SK-N-SH (cell line): ENCODE results near the gene FXR2. TPM values are rescaled to one million over a fixed set of nuclear protein-coding genes. Genes with fewer than 3 reads are reported as not detected.

Source experiments
- CTCF ChIA-PET: fragments of 300-600, 350-600 bp; formaldehyde crosslinking; extraction: SDS; loops from one replicate; lab custom pipeline; 2021; lab: Yijun Ruan, JAX
- POLR2A ChIA-PET: fragments of 350-600 bp; sonication (Branson Sonifier 250); formaldehyde crosslinking; extraction: SDS; loops from one replicate; lab custom pipeline; 2020; ENCODE audit warnings: antibody characterized with exemption, inconsistent platforms; lab: Yijun Ruan, JAX
- DNase-seq: peaks from one replicate; pipeline ENCODE4 v3.0.0; 2012
- H2AFZ ChIP-seq: fragments of 200-600 bp; sonication (generic); 2 replicates; pipeline ENCODE4 v1.8.1; 2016; ENCODE audit warnings: antibody characterized with exemption, mild to moderate bottlenecking, low read depth
- H3F3A ChIP-seq: fragments of 200-600 bp; sonication (generic); replicated peaks from 2 replicates; pipeline ENCODE3; 2016; ENCODE audit warnings: antibody characterized with exemption, mild to moderate bottlenecking; ENCODE audit not compliant: insufficient read depth
- H3K27ac ChIP-seq, 2 experiments: fragments of 200-500 bp in 1 of 2; fragments of 200-600 bp in 1 of 2; sonication (Bioruptor generic) in 1 of 2; sonication (generic), shearing (Covaris generic) in 1 of 2; 2 replicates each; pipeline versions ENCODE4 v1.5.1 to v1.6.1; 2014 to 2016; ENCODE audit warnings: low read depth in 2 of 2, inconsistent platforms in 1 of 2, low read length in 1 of 2, mild to moderate bottlenecking in 1 of 2, mixed read lengths in 1 of 2
- H3K27me3 ChIP-seq: fragments of 200-600 bp; sonication (generic), shearing (Covaris generic); 2 replicates; pipeline ENCODE4 v1.6.1; 2016; ENCODE audit warnings: mixed run types; ENCODE audit not compliant: insufficient read depth
- H3K36me3 ChIP-seq, 2 experiments: fragments of 200-500 bp in 1 of 2; fragments of 200-600 bp in 1 of 2; sonication (Bioruptor generic) in 1 of 2; sonication (generic) in 1 of 2; replicated peaks in 1 of 2; 2 replicates each; pipeline versions ENCODE3 to v1.5.1; 2014 to 2016; ENCODE audit warnings: low read length in 1 of 2, mild to moderate bottlenecking in 1 of 2; ENCODE audit not compliant: insufficient read depth in 2 of 2, control insufficient read depth in 1 of 2
- H3K4me1 ChIP-seq, 2 experiments: fragments of 200-500 bp in 1 of 2; fragments of 200-600 bp in 1 of 2; sonication (Bioruptor generic) in 1 of 2; sonication (generic), shearing (Covaris generic) in 1 of 2; 2 replicates each; pipeline versions ENCODE4 v1.5.1 to v1.6.1; 2014 to 2016; ENCODE audit warnings: low read depth in 1 of 2, low read length in 1 of 2, mixed run types in 1 of 2; ENCODE audit not compliant: insufficient read depth in 2 of 2, control insufficient read depth in 1 of 2
- H3K4me2 ChIP-seq: fragments of 200-600 bp; sonication (generic), shearing (Covaris generic); 2 replicates; pipeline ENCODE4 v1.6.1; 2017; ENCODE audit warnings: mixed run types
- H3K4me3 ChIP-seq, 2 experiments: fragments of 200-500 bp in 1 of 2; fragments of 200-600 bp in 1 of 2; sonication (Bioruptor generic) in 1 of 2; sonication (generic), shearing (Covaris generic) in 1 of 2; 2 replicates each; pipeline versions ENCODE4 v1.5.1 to v1.8.1; 2014 to 2016; ENCODE audit warnings: low read depth in 2 of 2, inconsistent platforms in 1 of 2, low read length in 1 of 2, mild to moderate bottlenecking in 1 of 2, mixed read lengths in 1 of 2, moderate library complexity in 1 of 2
- H3K79me2 ChIP-seq: fragments of 200-600 bp; sonication (generic); 2 replicates; pipeline ENCODE4 v1.8.1; 2017; ENCODE audit warnings: mild to moderate bottlenecking; ENCODE audit not compliant: insufficient read depth
- H3K9ac ChIP-seq: fragments of 200-600 bp; sonication (generic); 2 replicates; pipeline ENCODE4 v1.6.1; 2017; ENCODE audit warnings: mixed run types
- H3K9me2 ChIP-seq: fragments of 200-600 bp; sonication (generic); 2 replicates; pipeline ENCODE4 v1.6.1; 2017; ENCODE audit warnings: mixed run types
- H3K9me3 ChIP-seq: fragments of 200-600 bp; sonication (generic); 2 replicates; pipeline ENCODE4 v1.6.1; 2017; ENCODE audit warnings: mixed run types, mild to moderate bottlenecking, moderate library complexity
- H4K20me1 ChIP-seq: fragments of 200-600 bp; sonication (generic); 2 replicates; pipeline ENCODE4 v1.6.1; 2017; ENCODE audit warnings: mild to moderate bottlenecking, mixed run types; ENCODE audit not compliant: insufficient read depth
- CHD2 ChIP-seq: fragments of 150-350 bp; IDR thresholded peaks from 2 replicates; pipeline ENCODE4 v1.6.1; 2018; ENCODE audit warnings: low read length; ENCODE audit not compliant: partially characterized antibody
- CTCF ChIP-seq: fragments of 200-600 bp; sonication (generic); IDR thresholded peaks from 2 replicates; pipeline ENCODE4 v1.6.1; 2017; ENCODE audit warnings: antibody characterized with exemption, mild to moderate bottlenecking, moderate library complexity
- EZH2phosphoT487 ChIP-seq: fragments of 200-600 bp; sonication (generic); IDR thresholded peaks from 2 replicates; pipeline ENCODE4 v1.6.1; 2017; ENCODE audit warnings: low read depth, mixed run types, mild to moderate bottlenecking, antibody characterized with exemption, moderate library complexity, borderline replicate concordance
- FOXJ3 ChIP-seq: sonication (generic); formaldehyde crosslinking; IDR thresholded peaks from 2 replicates; pipeline ENCODE4 v1.5.1; 2020; ENCODE audit warnings: mild to moderate bottlenecking, missing genetic modification reagents
- FOXM1 ChIP-seq: IDR thresholded peaks from 2 replicates; pipeline ENCODE4 v1.4.0; 2012; ENCODE audit warnings: low read depth, mild to moderate bottlenecking
- IRF3 ChIP-seq: fragments of 150-350 bp; IDR thresholded peaks from 2 replicates; pipeline ENCODE4 v1.6.1; 2016; ENCODE audit warnings: mild to moderate bottlenecking, low read depth, low read length
- MAX ChIP-seq: IDR thresholded peaks from 2 replicates; pipeline ENCODE4 v1.4.0; 2012; ENCODE audit warnings: low read depth
- MEF2A ChIP-seq: IDR thresholded peaks from 2 replicates; pipeline ENCODE4 v1.4.0; 2012; ENCODE audit warnings: low read depth, borderline replicate concordance
- MXI1 ChIP-seq: IDR thresholded peaks from 2 replicates; pipeline ENCODE4 v1.6.1; 2012; ENCODE audit warnings: mild to moderate bottlenecking, low read depth, low read length, improper control_type of control experiment
- NFIC ChIP-seq: IDR thresholded peaks from 2 replicates; pipeline ENCODE4 v1.4.0; 2012; ENCODE audit warnings: borderline replicate concordance
- RAD21 ChIP-seq: IDR thresholded peaks from 2 replicates; pipeline ENCODE4 v1.6.1; 2012; ENCODE audit warnings: mild to moderate bottlenecking, low read length
- RCOR1 ChIP-seq: fragments of 150-350 bp; IDR thresholded peaks from 2 replicates; pipeline ENCODE4 v1.6.1; 2017; ENCODE audit warnings: antibody characterized with exemption, low read length
- REST ChIP-seq: IDR thresholded peaks from 2 replicates; pipeline ENCODE4 v1.6.1; 2012; ENCODE audit warnings: mild to moderate bottlenecking, low read depth, low read length, moderate library complexity
- SMC3 ChIP-seq: IDR thresholded peaks from 2 replicates; pipeline ENCODE4 v1.6.1; 2012; ENCODE audit warnings: low read depth, low read length, improper control_type of control experiment
- YY1 ChIP-seq: IDR thresholded peaks from 2 replicates; pipeline ENCODE4 v1.4.0; 2012; ENCODE audit warnings: low read depth, mild to moderate bottlenecking
- ZBTB33 ChIP-seq: IDR thresholded peaks from 2 replicates; pipeline ENCODE4 v1.4.0; 2012; ENCODE audit warnings: low read depth, borderline replicate concordance
- WGBS: methylation state at CpG from one replicate; pipeline ENCODE4 v1.1.6; 2017; ENCODE audit warnings: low lambda C conversion rate; 5-methylcytosine and 5-hydroxymethylcytosine counted together
- polyA plus RNA-seq, 3 experiments: library from polyadenylated mRNA; depleted of rRNA; stranded (reverse); fragments of >200 nt; gene quantifications; 2 replicates each; pipeline ENCODE4 v1.2.3, GENCODE V29; 2012

The FXR2 gene
- polyA plus RNA-seq, 1 of the 3 experiments (the other 2 are of a cell fraction) = 56.4 TPM

GRCh38 chr17:7613769-7614424 is 800 bp downstream of the FXR2 start:
- TF ChIP-seq IRF3 (no peak), YY1 (no peak), MAX (peak; percentile 47; the same call in 1 of the 2 replicates), MEF2A (no peak), MXI1 (peak; percentile 17; the same call in 1 of the 2 replicates), RAD21 (0 out of 2 replicates have a peak, but pooled peaks have one; percentile 10)
- DNase-seq = no peak
- Histone ChIP-seq H4K20me1 (peaks cover 48% of the 10 kb centered on the region), H3K9ac (peak overlapping the region; percentile 85), H2AFZ (no peak overlapping the region), H3K27ac (peak overlapping the region; percentile 75 to 84), H3K9me2 (no peaks in the 10 kb centered on the region), H3K79me2 (peaks cover 54% of the 10 kb centered on the region), H3K27me3 (no peaks in the 10 kb centered on the region), H3K4me1 (peaks cover 0 to 18% of the 10 kb centered on the region in 2 experiments; a peak in 3 of 4 replicates), H3K36me3 (peaks cover 11 to 23% of the 10 kb centered on the region in 2 experiments), H3K4me2 (peak overlapping the region; percentile 93), H3K9me3 (no peaks in the 10 kb centered on the region), H3F3A (peaks cover 4% of the 10 kb centered on the region), H3K4me3 (peak overlapping the region; percentile 77 to 90)
- 8% methylated on average over 19 of the region's 20 CpGs for WGBS
- ChIA-PET POLR2A (interaction anchor here (0.7 to 2.4 kb wide), 4 partner anchors 13 to 74 kb away, joined by 3 to 19 read pairs (median 9); partner anchors contain the start of genes SAT2, TP53 and WRAP53), CTCF (interaction anchor here (0.7 to 2.1 kb wide), 11 partner anchors 13 to 74 kb away, joined by 3 to 14 read pairs (median 6); partner anchors contain the start of genes ATP1B2, CD68, MPDU1 and SAT2)

GRCh38 chr17:7612294-7612640 is 2.4 kb downstream of the FXR2 start:
- Histone ChIP-seq H3K9me2 (no peaks in the 10 kb centered on the region), H3F3A (peaks cover 4% of the 10 kb centered on the region), H3K79me2 (peaks cover 70% of the 10 kb centered on the region), H2AFZ (no peak overlapping the region), H3K4me2 (peak overlapping the region; percentile 93), H3K4me1 (peaks cover 0 to 18% of the 10 kb centered on the region in 2 experiments; a peak in 3 of 4 replicates), H3K27me3 (no peaks in the 10 kb centered on the region), H3K4me3 (peak overlapping the region in 1 of 2 experiments; percentile 90; a peak in 1 of 4 replicates), H3K36me3 (peaks cover 11 to 34% of the 10 kb centered on the region in 2 experiments), H3K9me3 (no peaks in the 10 kb centered on the region), H4K20me1 (peaks cover 56% of the 10 kb centered on the region), H3K27ac (peak overlapping the region; percentile 1 to 27; a peak in 2 of 4 replicates), H3K9ac (no peak overlapping the region)
- WGBS = 97% methylated on average over 1 of the region's 1 CpG
- POLR2A ChIA-PET = no interaction called here
- no peak for DNase-seq
- CTCF ChIA-PET = interaction anchor here (1.2 to 2.9 kb wide), 6 partner anchors 11 to 104 kb away, joined by 3 to 14 read pairs (median 6); partner anchors contain the start of genes SOX15, TP53 and WRAP53
- TF ChIP-seq MAX (no peak), REST (no peak), CTCF (no peak), NFIC (no peak), EZH2phosphoT487 (no peak), SMC3 (no peak), RCOR1 (no peak), CHD2 (no peak), FOXJ3 (CRISPR knock-in tag) (no peak), ZBTB33 (no peak), FOXM1 (no peak)
